Stomach (tissue), 4 donors: ENCODE data around the gene DOCK9.

Source experiments
- EP300 ChIP-seq: sonication (generic); formaldehyde crosslinking; IDR thresholded peaks from one replicate; pipeline ENCODE4 v1.6.1; 2017; ENCODE audit warnings: antibody characterized with exemption
- POLR2A ChIP-seq, 4 donors: fragments of 450-650 bp; IDR thresholded peaks; one replicate each; pipeline ENCODE4 v1.6.1; 2016; ENCODE audit warnings: antibody characterized with exemption in 4 of 4, control low read depth in 2 of 4, mild to moderate bottlenecking in 1 of 4, moderate library complexity in 1 of 4
- TF ChIP-seq, protein P1 (sequence below), 7 experiments: fragments of 450-650 bp in 4 of 7; fragments of 200-600 bp in 3 of 7; sonication (generic) in 3 of 7; IDR thresholded peaks; one replicate each; pipeline ENCODE4 v1.5.1; 2016 to 2019; ENCODE audit warnings: antibody characterized with exemption in 7 of 7, control low read depth in 2 of 7, mild to moderate bottlenecking in 1 of 7

DNA sequence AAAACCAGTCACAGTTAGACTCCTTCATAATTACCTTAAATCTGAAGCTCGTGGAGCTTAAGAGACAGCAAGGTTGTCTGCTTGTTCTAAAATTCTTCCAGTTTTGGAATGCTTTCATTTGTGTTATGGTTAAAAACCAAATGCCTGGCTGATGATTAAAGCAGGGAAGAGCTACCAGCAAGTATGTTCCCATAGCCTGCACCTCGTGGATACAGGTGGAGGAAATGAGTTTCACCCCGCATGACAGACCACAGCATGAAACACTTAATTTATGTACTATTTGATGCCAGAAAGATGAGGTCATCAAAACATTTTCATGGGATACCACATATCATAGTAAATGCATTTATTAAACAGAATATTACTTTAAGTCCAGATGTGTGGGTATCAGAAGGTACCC, 416 bp upstream of the DOCK9 start:
- TF ChIP-seq, protein P1, sequence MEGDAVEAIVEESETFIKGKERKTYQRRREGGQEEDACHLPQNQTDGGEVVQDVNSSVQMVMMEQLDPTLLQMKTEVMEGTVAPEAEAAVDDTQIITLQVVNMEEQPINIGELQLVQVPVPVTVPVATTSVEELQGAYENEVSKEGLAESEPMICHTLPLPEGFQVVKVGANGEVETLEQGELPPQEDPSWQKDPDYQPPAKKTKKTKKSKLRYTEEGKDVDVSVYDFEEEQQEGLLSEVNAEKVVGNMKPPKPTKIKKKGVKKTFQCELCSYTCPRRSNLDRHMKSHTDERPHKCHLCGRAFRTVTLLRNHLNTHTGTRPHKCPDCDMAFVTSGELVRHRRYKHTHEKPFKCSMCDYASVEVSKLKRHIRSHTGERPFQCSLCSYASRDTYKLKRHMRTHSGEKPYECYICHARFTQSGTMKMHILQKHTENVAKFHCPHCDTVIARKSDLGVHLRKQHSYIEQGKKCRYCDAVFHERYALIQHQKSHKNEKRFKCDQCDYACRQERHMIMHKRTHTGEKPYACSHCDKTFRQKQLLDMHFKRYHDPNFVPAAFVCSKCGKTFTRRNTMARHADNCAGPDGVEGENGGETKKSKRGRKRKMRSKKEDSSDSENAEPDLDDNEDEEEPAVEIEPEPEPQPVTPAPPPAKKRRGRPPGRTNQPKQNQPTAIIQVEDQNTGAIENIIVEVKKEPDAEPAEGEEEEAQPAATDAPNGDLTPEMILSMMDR (IDR thresholded peaks at IDR 0.05), result no peak
- TF ChIP-seq POLR2A (IDR thresholded peaks at IDR 0.05), result no peak
- no peak for TF ChIP-seq EP300
